Panc1 (cell line): ENCODE results near the gene LPP. TPM values are rescaled to one million over a fixed set of nuclear protein-coding genes. Genes with fewer than 3 reads are reported as not detected.

ENCODE experiments used
- ATAC-seq: fragments of 200-7000 bp; cut with Tn5 transposase; 2 replicates; pipeline ENCODE4 v1.9.1; 2020; ENCODE audit warnings: mild to moderate bottlenecking, moderate library complexity
- BruUV-seq: library from RNA; stranded (reverse); fragments of 400-500 nt; replicated peaks from 2 replicates; lab custom pipeline; 2021; lab: Mats Ljungman, UMichigan
- CTCF ChIA-PET: fragments of 300-600 bp; sonication (Branson Sonifier 250); formaldehyde crosslinking; loops from one replicate; lab custom pipeline; 2022; ENCODE audit warnings: antibody characterized with exemption; lab: Charles Lee
- POLR2A ChIA-PET: fragments of 300-600 bp; sonication (Branson Sonifier 250); formaldehyde crosslinking; loops from one replicate; lab custom pipeline; 2022; ENCODE audit warnings: antibody characterized with exemption; lab: Charles Lee
- DNase-seq: peaks from one replicate; pipeline ENCODE4 v3.0.0-alpha.2; 2010; ENCODE audit warnings: low read depth, low spot score
- H3K27ac ChIP-seq: 2 replicates; pipeline ENCODE4 v1.5.1; 2011; ENCODE audit warnings: mild to moderate bottlenecking, low read length, inconsistent platforms
- H3K27me3 ChIP-seq: fragments of 200-500 bp; sonication (Bioruptor generic); 2 replicates; pipeline ENCODE4 v1.6.0; 2014; ENCODE audit warnings: low read length, inconsistent platforms; ENCODE audit not compliant: control insufficient read depth, insufficient read depth
- H3K36me3 ChIP-seq: fragments of 200-500 bp; sonication (Bioruptor generic); 2 replicates; pipeline ENCODE4 v1.5.1; 2014; ENCODE audit warnings: inconsistent platforms, mild to moderate bottlenecking, low read length, moderate library complexity; ENCODE audit not compliant: control insufficient read depth, insufficient read depth
- H3K4me1 ChIP-seq: 2 replicates; pipeline ENCODE4 v1.5.1; 2011; ENCODE audit warnings: inconsistent platforms, mild to moderate bottlenecking, low read length, moderate library complexity; ENCODE audit not compliant: control insufficient read depth, insufficient read depth
- H3K4me3 ChIP-seq, 2 experiments: 2 replicates each; pipeline ENCODE4 v1.5.1; 2011 to 2012; ENCODE audit warnings: low read depth in 2 of 2, low read length in 2 of 2, mild to moderate bottlenecking in 2 of 2, inconsistent platforms in 1 of 2, moderate library complexity in 1 of 2
- H3K9me3 ChIP-seq: fragments of 200-500 bp; sonication (Bioruptor generic); 2 replicates; pipeline ENCODE4 v1.5.1; 2014; ENCODE audit warnings: low read depth, mild to moderate bottlenecking, inconsistent platforms, low read length, moderate library complexity; ENCODE audit not compliant: control insufficient read depth, insufficient read depth
- CTCF ChIP-seq: fragments of 450-650 bp; IDR thresholded peaks from 2 replicates; pipeline ENCODE4 v1.5.1; 2017; ENCODE audit warnings: mild to moderate bottlenecking
- POLR2AphosphoS5 ChIP-seq: IDR thresholded peaks from 2 replicates; pipeline ENCODE4 v1.6.1; 2012; ENCODE audit warnings: mild to moderate bottlenecking, low read depth, low read length, moderate library complexity
- REST ChIP-seq, 2 experiments: IDR thresholded peaks; 2 replicates each; pipeline ENCODE4 v1.6.1; 2011 to 2012; ENCODE audit warnings: low read depth in 2 of 2, control low read depth in 1 of 2, low read length in 1 of 2, mild to moderate bottlenecking in 1 of 2, moderate library complexity in 1 of 2; ENCODE audit not compliant: insufficient read depth in 1 of 2
- SIN3A ChIP-seq: IDR thresholded peaks from 2 replicates; pipeline ENCODE4 v1.6.1; 2012; ENCODE audit warnings: low read depth, mild to moderate bottlenecking, low read length, moderate library complexity, borderline replicate concordance; ENCODE audit not compliant: insufficient read depth
- TCF7L2 ChIP-seq: IDR thresholded peaks from 2 replicates; pipeline ENCODE4 v1.6.1; 2011; ENCODE audit warnings: mild to moderate bottlenecking, low read depth, low read length, inconsistent platforms
- in situ Hi-C: cut with HindIII; loops from 2 replicates; pipeline ENCODE4 v1.10.0; 2016; ENCODE audit warnings: low sequenced_read_pairs, low pct_unique_long_range_greater_than_20kb
- intact Hi-C: fragments of 100-400 bp; cut with micrococcal nuclease; formaldehyde crosslinking; loops from one replicate; pipeline ENCODE4 v1.10.0; 2022; ENCODE audit not compliant: unreplicated experiment
- total RNA-seq: library from RNA; stranded (reverse); gene quantifications from one replicate; pipeline ENCODE4 v1.2.1, GENCODE V29; 2021; ENCODE audit not compliant: unreplicated experiment

LPP gene
- total RNA-seq, 1 experiment from 2014 or later: 90.0 TPM

- DNase-seq (no peak), ATAC-seq (no peak)
- in situ Hi-C loops: no loop called here
- Histone ChIP-seq H3K27ac (no peak overlapping the region), H3K4me3 (no peak overlapping the region), H3K27me3 (no peaks in the 10 kb centered on the region), H3K36me3 (no peaks in the 10 kb centered on the region), H3K4me1 (no peaks in the 10 kb centered on the region), H3K9me3 (no peaks in the 10 kb centered on the region)
- no TSS peak for BruUV-seq
- CTCF ChIA-PET: no interaction called here
- POLR2A ChIA-PET: no interaction called here
- intact Hi-C loops: no loop called here
- TF ChIP-seq SIN3A (no peak), TCF7L2 (no peak), REST (IDR thresholded peaks at IDR 0.05; ENCODE audit: insufficient read depth in 1 of 2, low read depth in 2 of 2, low read length in 1 of 2) (no peak), CTCF (no peak), POLR2AphosphoS5 (no peak)
Measured at GRCh38 chr3:188513662-188514328, 359.8 kb downstream of the LPP start.

- in situ Hi-C loops (no loop called here), intact Hi-C loops (no loop called here)
- Histone ChIP-seq H3K36me3 (no peaks in the 10 kb centered on the region), H3K4me3 (no peak overlapping the region), H3K27me3 (no peaks in the 10 kb centered on the region), H3K4me1 (no peaks in the 10 kb centered on the region), H3K9me3 (no peaks in the 10 kb centered on the region), H3K27ac (no peak overlapping the region)
- BruUV-seq: no TSS peak
- no peak for TF ChIP-seq TCF7L2
- no peak for TF ChIP-seq POLR2AphosphoS5
- no peak for TF ChIP-seq SIN3A
- no peak for TF ChIP-seq REST (IDR thresholded peaks at IDR 0.05; ENCODE audit: insufficient read depth in 1 of 2, low read depth in 2 of 2, low read length in 1 of 2)
- TF ChIP-seq CTCF: no peak
- POLR2A ChIA-PET: no interaction called here
- ATAC-seq (no peak), DNase-seq (no peak)
- CTCF ChIA-PET: interaction anchor here (0.6 kb wide), 1 partner anchor 1701 kb away, joined by 6 read pairs; no protein-coding TSS in a partner anchor
Measured at GRCh38 chr3:188516515-188516914, 362.6 kb downstream of the LPP start.
